Activated naive CD4-positive, alpha-beta T cell treated with anti-CD3 and anti-CD28 coated beads, Interleukin-2, amount 50 U/mL, for 16 hours (primary cell): ENCODE results near the gene ZSCAN20.
"Not testable (repeated sequence)": the region's sequence is repeated elsewhere in the genome, so short reads cannot be mapped to it uniquely, and the experiment has no call there.

Experiments
- DNase-seq: peaks from one replicate; pipeline ENCODE4 v3.0.0-alpha.2; 2020

The ZSCAN20 gene

DNA sequence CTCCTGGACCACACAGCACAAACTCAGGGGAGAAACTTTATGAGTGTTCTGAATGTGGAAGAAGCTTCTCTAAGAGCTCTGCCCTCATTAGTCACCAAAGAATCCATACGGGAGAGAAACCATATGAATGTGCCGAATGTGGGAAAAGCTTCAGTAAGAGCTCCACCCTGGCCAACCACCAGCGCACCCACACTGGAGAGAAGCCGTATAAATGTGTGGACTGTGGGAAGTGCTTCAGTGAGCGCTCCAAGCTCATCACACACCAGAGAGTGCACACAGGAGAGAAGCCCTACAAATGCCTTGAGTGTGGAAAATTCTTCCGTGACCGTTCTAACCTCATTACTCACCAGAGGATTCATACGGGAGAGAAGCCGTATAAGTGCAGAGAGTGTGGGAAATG, 22.5 kb downstream of the ZSCAN20 start:
- DNase-seq: no peak

DNA sequence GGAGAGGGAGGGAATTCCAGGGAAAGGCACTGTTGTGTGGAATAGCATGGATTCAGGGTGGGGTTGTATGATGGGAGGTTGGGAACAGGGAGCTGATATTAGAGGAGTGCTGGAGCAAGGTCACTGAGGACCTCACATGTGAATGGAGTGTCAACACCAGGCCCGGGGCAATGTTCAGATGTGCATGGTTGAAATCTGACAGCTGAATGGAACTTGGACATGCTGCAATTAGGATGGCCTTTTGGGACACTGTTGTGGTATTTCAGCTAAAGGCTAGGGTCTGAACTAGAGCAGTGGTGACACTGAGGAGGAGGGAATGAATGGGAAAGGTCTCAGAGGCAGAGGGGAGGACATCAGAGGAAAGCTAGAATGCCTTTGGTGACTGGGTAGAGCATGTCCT, 25.0 kb downstream of the ZSCAN20 start:
- DNase-seq: no peak

DNA sequence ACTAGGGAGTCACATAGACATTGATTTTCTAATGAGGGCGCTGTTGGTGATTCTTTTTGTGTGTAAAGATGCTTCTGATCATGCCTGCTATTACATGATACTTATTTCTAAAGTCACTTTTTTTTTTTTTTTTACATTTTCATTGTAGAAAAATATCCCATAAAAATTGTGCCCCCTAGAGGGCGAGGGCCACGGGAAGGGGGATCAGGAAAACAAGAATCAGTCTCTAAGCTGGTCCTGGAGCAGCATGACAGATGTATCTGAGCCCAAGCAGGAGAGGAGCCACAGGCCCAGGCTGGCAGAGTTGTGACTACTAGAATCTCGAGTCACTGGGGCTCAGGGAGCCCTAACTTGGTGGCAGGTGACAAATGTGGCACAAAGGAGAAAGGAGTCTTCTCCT, 28.1 kb downstream of the ZSCAN20 start:
- DNase-seq: no peak

DNA sequence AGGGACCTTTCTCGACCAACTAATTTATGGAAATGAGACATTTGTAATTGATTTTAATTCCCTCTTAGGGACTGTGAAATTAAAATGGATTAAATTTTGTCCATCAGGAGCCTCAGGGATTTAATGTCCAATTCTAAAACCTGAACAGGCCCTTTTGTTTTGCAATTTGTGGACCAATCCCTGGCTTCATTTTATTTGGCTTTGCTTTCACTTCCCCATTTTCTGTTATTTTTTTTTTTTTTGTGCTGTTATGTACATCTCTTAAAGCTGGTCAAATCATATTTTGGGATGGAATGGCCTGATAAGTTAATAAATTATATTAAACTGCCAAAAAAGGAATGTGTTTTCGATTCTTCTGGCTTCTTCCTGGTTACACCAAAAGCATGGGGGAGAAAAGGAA, 28.9 kb downstream of the ZSCAN20 start:
- no peak for DNase-seq

DNA sequence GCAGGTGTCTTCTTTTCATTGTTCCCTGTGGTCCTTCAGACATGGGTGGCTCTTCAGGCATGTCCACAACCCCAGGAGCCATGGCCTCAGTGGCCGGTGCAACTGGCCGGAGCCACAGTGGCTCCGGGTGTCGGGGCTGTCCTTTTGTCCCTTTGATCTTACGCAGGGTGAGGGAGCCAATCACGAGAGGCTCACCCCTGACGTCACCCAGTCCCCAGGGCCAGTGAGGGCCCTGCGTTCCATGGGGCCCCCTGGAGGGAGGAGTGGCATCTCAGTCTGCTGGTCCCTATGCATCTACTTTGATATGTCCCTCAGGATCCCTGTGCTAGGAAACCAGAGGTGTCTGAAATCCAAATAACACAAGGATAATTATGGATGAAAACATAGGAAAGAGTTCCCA, 29.3 kb downstream of the ZSCAN20 start:
- DNase-seq: no peak

DNA sequence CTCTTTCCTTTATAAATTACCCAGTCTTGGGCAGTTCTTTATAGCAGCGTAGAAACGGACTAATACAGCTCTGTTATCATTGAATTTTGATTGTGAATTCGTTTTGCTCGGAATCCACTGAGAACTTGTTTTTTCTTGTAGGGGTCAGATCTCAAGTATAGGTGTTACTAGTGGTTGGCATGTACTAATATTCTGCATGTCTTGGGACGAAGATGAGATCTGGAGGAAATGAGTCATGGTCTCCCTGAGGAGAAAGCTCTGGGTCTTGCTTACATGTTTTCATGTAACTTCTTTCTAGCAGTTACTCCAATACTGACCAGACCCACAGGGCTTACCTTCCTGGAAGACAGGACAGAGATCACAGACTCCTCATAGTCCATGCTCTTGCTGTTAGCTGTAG, 30.3 kb downstream of the ZSCAN20 start:
- DNase-seq: no peak

DNA sequence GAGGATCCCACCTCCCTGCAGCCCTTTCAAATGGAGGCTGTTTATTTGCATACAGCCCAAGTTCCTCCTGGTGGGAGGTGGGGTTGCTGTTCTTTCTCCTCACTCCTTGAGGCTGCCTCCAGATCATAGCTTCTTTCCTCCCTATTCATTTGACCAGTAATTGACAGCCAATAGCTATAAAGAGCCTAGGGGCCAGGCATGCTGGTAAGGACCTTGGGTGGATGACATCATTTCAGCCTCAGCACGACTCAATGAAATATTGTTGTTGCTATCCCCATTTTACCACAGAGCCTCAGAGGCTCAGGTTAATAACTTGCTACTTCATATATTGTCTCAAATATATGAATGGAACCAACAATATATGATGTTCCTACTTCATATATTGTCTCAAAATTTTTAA, 31.1 kb downstream of the ZSCAN20 start:
- DNase-seq: no peak

DNA sequence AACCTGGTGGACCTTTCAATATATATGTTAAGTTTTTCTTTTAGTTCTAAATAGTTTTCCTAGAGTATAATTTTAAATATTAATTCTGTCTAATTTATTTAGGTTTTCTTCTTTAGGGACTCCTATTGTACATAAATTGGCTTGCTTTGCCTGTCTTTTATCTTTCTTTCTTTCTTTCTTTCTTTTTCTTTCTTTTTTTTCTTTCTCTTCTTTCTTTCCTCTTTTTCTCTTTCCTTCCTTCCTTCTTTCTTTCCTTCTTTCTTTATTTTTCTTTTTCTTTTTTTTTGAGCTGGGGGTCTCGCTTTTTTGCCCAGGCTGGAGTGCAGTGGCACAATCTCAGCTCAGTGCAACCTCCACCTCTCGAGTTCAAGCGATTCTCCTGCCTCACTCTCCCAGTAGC, 35.2 kb downstream of the ZSCAN20 start:
- DNase-seq: no peak

DNA sequence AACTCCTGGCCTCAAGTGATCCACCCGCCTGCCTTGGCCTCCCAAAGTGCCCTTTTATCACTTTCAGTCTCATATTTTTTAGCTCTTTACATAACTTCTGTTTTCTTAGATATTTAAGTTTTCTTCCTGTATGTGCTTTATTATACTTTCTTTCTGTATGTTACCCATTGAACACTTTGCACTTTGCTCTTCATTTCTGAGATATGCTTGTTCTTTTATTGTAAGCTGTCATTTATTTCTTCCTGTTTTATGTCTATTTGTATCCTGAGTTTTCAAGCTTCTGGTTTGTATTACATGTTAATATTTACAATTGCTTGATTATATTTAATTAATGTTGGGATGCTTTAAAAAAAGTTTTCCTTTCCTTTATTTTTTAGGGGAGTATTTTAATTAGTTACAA, 35.7 kb downstream of the ZSCAN20 start:
- DNase-seq: no peak

DNA sequence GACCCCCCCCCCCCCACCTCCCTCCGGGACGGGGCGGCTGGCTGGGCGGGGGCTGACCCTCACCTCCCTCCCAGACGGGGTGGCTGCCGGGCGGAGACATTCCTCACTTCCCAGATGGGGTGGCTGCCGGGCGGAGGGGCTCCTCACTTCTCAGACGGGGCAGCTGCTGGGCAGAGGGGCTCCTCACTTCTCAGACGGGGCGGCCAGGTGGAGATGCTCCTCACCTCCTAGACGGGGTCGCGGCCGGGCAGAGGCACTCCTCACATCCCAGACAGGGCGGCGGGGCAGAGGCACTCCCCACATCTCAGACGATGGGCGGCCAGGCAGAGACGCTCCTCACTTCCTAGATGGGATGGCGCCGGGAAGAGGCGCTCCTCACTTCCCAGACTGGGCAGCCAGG, 36.8 kb downstream of the ZSCAN20 start:
- DNase-seq: not testable (repeated sequence)

DNA sequence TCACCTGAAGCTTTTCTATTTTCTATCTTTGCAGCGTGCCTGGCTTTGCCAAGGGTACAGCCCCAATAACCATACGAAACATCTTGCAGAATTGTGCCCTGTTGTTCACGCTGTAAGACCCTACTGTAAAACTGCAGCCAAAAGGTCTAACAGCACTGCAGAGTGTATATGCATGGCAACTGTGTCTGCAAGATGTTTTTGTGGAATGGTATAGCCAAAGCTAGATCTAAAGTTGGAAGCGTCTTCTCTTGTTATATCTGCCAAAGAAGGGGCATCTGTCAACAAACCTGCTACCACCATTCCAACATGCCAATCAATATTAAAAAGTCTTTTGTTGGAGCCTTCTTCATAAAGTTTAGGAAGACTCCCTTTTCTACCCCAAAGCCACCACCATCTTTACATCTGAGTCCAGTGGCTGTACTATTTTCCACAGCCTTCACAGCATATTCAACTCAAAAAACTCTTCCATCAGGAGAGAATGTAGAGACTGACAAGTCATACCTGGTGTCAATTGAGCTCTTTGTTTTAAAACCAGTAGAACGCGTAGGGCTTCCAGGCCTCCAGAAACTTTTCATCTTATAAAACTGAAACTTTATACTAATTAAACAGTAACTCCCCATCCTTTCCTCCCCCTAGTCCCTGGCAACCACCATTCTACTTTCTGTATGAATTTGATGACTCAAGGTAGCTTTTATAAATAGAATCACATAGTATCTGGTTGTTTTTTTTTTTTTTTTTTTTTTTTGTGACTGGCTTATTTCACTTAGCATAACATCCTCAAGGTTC, 40.0 kb downstream of the ZSCAN20 start:
- DNase-seq: no peak

DNA sequence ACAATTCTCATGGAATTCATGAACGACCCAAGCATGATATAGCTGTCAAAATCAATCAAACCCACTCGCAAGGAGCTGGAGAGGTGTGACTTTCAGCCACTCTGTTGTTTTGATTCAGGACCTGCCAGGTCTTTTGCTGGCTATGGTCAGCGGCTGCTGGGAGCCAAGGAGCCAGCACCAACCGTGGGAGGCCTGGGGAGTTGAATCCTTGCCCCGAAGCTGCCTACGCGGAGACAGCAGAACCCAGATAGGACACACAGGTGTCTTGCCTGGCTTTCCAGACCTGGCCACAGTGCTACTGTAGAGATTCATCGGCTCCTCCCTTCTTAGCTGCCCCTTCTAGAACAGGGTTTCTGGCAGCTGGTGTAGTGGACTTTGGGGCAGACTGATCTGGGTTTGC, 42.7 kb downstream of the ZSCAN20 start:
- DNase-seq: no peak

DNA sequence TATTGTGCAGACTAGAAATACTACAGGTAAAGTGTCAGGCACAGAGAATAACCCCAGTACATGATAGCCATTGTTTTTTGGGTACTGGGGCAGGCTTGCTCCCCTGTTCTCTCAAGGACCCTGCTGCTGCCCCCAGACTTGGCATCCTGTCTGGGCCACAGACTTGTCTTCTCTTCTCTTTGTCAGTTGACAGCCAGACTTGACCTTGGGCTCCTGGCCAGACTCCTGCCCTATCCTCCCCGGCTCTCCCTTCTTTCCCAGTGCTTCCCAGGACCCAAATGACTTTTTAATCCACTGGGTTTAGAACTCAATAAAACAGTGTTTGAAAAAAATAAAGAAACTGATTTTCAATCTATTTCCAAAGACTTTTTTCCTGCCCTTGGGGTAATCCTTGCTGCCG, 43.2 kb downstream of the ZSCAN20 start:
- no peak for DNase-seq

DNA sequence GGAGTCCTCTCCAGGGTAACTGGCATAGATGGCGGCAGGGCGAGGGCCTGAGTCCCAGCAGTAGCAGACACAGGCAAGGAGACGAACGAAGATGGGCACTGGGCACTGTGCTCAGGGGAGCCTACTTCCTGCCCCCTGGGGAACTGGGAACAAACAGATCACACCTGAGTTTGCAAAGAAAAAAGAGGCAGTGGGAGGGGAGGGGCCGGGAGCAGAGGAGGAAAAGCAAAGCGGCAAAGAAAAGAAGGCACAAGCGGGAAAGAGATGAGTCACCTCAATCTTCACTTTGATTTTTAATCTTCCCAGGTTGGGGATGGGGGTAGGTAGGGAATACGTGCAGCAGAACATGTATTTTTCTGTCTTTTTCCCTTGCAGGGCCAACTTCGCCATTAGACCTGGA, 44.0 kb downstream of the ZSCAN20 start:
- no peak for DNase-seq

DNA sequence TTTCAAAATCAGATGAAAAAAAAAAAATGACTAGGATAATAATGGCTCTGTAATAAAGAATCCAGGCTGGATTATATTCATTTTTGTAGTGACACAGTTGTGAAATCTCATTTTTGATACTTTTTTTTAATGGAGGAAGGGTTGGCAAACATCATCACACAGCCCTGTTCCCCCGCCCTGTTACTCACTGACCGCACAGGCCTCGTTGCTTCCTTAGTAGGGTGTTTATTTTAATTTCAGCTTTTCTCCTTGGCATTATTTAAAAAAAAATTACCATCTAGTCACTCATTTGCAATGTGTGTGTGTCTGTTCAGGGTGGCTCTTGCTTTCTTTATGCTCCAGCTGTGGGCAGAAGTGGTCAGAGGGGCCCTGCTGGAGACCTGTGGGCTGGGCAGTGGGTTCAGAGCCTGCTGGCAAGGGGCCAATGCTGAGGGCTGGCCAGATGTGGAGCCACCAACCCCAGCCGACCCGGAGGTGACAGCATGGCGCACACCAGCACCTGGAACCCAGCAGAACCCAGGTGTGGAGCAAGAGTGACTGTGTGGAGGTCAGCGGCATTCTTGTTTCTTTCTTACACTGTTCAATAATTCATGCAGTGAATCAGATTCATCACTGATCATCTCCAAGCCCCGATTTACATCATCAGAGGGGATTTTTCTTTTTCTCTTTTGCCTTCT, 44.6 kb downstream of the ZSCAN20 start:
- DNase-seq: no peak

DNA sequence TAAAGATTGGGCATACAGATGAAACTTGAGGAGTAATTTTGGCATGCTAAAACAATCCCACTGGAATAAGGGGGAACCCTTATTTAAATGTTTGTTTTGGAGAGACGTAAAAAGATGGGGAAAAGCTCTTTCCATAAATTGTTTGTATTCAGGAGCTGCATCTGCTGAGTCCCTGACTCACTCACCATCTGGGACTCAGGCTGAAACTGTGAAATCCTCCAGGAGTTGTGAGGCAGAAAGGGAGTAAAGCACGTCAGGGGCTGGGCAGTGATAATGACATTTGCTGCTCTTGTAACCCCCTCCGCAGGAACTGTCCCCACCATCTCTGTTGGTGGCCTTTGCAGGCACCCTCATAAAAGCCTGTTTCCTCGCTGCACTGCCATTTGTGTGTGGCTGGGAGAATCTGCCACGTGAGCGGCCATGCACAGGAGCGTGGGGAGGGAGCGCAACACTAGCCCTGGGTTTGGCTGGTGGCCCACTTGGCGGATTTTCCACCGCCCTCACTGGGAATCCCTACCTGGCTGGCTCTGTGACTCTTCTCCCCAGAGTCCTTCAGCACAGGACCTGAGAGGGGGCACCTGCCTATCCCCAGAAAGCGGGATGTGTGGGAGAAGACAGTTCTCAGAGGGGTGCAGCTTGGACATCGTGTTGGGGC, 45.3 kb downstream of the ZSCAN20 start:
- DNase-seq: no peak

DNA sequence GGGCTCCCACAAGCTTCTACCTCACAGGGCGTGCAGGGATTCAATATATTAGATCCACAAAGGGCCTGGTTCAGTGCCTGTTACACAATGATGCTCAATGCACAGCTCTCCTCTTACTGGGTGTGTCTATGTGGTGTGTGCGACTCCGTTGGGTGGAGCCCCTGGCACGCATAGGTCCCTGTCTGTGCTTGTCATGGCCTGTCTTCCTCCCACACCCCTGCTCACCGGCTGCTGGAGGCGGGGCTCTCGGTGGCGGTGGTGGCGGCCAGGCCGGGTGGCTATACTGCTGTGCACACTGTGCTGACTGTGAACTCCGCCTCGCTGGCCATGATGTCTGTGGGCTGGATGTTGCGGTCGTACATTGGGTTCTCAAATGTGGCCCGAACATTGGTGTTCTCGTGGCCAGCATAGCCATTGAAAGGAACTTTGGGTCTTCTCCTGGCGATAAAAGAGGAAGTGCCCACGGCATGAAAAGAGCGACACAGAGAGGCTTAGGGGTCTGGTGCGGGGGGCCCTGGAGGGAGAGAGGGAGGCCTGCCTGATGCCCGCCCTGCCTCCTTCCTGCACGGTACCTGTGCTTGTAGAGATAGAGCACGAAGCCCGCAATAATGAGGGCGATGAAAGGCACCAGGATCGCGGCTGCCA, 46.9 kb downstream of the ZSCAN20 start:
- DNase-seq: no peak

DNA sequence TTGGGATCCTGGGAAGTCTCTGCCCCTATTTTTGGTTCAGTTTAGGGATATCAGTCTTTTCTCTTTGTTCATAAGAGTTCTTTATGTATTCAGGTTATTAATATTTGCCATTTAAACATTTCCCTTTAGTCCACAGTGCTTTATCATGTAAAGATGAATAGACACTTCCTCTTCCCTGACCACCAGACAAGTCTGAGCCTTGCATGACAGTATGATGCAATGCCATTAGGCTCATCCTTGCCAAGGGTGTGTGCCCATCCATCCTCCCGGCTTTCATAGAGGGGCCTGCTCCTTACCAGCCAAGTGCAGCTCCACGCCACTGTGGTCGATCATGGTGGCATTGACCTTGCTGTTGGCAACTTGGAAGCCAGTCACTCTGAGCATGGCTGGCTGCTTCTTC, 52.1 kb downstream of the ZSCAN20 start:
- DNase-seq: no peak

DNA sequence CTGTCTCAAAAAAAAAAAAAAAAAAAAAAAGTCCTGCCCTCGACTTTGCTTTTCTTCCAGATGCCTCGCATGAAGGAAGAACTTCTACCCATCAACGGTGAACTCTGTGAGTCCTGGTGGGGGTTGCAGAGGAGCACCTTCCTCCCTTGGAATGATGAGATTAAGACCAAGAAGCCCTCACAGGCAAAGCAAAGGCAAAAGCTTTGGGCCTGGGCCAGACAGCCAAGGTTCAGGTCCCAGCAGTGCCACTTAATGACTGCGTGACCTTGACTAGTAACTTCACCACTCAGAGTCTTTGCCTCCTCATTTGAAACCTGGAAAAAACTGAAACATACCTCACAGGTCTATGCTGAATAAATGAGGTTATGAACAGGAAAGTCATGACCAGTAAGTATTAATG, 55.5 kb downstream of the ZSCAN20 start:
- no peak for DNase-seq

DNA sequence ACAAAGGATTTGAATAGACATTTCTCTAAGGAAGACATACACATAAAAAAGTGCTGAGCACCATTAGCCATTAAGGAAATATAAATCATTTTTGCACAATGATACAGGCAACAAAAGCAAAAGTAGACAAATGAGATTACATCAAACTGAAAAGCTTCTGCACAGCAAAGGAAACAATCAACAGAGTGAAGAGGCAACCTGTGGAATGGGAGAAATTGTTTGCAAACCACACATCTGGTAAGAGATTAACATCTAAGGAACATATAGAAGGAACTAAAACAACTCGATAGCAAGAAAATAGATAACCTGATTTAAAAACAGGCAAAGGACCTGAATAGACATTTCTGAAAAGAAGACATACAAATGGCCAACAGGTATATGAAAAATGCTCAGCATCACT, 57.5 kb downstream of the ZSCAN20 start:
- no peak for DNase-seq

DNA sequence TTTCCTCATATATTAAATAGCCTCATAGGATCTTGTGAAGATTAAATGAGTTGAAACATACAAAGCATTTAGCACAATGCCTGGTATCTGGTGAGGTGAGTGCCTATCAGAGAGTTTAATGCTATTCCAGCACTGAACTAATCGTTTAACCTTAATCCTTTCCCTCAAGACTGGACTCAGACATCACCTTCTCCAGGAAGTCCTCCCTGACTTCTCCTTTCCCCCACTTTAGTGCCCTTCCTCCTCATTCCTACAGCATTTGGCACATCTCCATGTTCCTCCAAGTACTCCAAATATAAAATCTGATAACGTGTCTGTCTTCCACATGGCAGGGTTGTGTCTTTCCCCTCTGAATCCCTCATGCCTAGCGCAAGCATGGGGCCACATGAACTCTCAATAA, 59.8 kb downstream of the ZSCAN20 start:
- no peak for DNase-seq

DNA sequence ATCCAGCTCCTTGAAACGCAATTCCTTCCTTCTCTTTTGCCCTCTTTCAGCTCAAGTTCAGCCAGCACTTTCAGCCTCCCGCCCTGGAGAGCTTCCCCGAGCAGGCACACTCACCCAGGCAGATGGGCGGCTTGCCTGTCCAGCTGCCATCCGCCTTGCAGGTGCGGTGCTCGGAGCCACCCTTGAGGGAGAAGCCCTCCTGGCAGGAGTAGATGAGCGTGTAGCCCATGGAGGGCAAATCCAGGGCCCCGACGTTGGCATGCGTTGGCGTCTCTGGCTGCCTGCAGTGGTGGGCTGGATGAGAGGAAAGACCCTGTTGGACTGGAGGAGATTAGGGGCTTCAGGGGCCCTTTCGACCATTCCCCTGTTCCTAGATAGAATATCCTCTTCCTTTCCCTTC, 60.5 kb downstream of the ZSCAN20 start:
- DNase-seq: no peak

DNA sequence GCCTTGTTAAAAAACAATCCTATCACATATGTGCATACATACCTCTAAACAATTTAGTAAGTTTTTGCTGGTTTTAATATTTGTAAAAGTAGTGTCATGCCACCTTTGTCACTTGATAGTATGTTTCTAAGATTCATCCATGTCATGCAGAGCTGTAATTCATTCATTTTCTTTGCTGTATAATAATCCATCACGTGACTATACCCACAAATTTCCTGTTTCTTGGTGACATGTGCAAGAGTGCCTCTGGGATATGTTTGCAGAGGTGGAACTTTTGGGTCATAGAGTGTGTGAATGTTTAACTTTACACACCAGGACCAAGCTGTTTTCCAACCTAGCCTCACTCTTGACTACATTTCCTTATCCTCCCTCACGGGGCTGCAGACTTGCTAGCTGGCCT, 62.9 kb downstream of the ZSCAN20 start:
- no peak for DNase-seq

DNA sequence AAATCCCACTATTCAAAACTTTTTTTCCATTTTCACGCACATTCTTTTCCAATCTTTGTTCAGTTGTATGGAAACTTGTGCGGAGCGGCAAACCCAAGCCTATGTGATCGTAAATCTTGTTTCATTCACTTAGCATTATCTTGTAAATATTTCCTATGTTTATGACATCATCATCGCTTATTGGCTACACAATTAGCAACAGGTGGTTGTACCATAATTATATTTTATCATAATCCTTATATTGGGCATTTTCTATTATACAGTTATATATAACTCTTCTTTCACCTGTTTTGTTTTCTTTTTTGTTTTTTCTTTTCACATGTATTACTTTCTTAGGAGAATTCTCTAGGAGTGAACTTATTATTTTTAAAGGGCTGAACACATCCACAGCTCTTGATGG, 65.4 kb downstream of the ZSCAN20 start:
- no peak for DNase-seq
